Adrenal gland (tissue), 12 donors: ENCODE data around the gene PIGH. TPM values are rescaled to one million over a fixed set of nuclear protein-coding genes. Genes with fewer than 3 reads are reported as not detected.
"Not testable (repeated sequence)": the region's sequence is repeated elsewhere in the genome, so short reads cannot be mapped to it uniquely, and the experiment has no call there.

Experiments
- DNase-seq, 7 donors: peaks; one replicate each; pipeline ENCODE4 v3.0.0-alpha.2; 2019 to 2020
- H3K27ac ChIP-seq, 5 donors: fragments of 200-600 bp; sonication (generic) in 4 of 5; 1 replicate in 3 of 5; 2 replicates in 2 of 5; pipeline versions ENCODE4 v1.5.1 to v1.8.0; 2016 to 2020; ENCODE audit warnings: mild to moderate bottlenecking in 1 of 5
- H3K27me3 ChIP-seq: fragments of 200-600 bp; 2 replicates; pipeline ENCODE4 v1.8.0; 2021
- H3K36me3 ChIP-seq, 2 donors: fragments of 200-600 bp; replicated peaks in 1 of 2; 1 replicate in 1 of 2; 2 replicates in 1 of 2; pipeline versions ENCODE4 v1.5.1 to v1.8.0; 2018 to 2022
- H3K4me1 ChIP-seq, 2 donors: fragments of 200-600 bp; replicated peaks in 1 of 2; 1 replicate in 1 of 2; 2 replicates in 1 of 2; pipeline versions ENCODE4 v1.5.1 to v1.8.0; 2018 to 2021
- H3K4me3 ChIP-seq, 4 donors: fragments of 200-600 bp; sonication (generic) in 3 of 4; one replicate each; pipeline ENCODE4 v1.5.1; 2016 to 2018
- H3K9me3 ChIP-seq, 3 donors: fragments of 200-600 bp; sonication (generic) in 1 of 3; replicated peaks in 1 of 3; 1 replicate in 2 of 3; 2 replicates in 1 of 3; pipeline versions ENCODE4 v1.5.1 to v1.8.0; 2016 to 2021
- CTCF ChIP-seq, 6 experiments: fragments of 450-650 bp in 4 of 6; fragments of 200-600 bp in 2 of 6; sonication (generic) in 1 of 6; IDR thresholded peaks; 1 replicate in 5 of 6; 2 replicates in 1 of 6; pipeline versions ENCODE4 v1.5.1 to v1.8.0; 2016 to 2021; ENCODE audit warnings: antibody characterized with exemption in 6 of 6, mild to moderate bottlenecking in 2 of 6, moderate library complexity in 1 of 6
- POLR2A ChIP-seq, 2 donors: fragments of 450-650 bp; IDR thresholded peaks; one replicate each; pipeline ENCODE4 v1.6.1; 2017; ENCODE audit warnings: antibody characterized with exemption in 2 of 2, mild to moderate bottlenecking in 2 of 2, moderate library complexity in 1 of 2
- WGBS, 4 donors: extraction: QIAGEN DNeasy Blood & Tissue Kit in 2 of 4; methylation state at CpG; one replicate each; pipeline versions ENCODE4 v1.1.5 to v1.1.7; 2013 to 2017; 5-methylcytosine and 5-hydroxymethylcytosine counted together
- intact Hi-C, 2 donors: fragments of 100-400 bp; cut with DNase I; formaldehyde crosslinking; loops; one replicate each; pipeline versions ENCODE4 v1.14.1 to v1.15.0; 2022 to 2023
- polyA plus RNA-seq, 3 donors: library from polyadenylated mRNA; stranded (reverse); fragments of 200-250 nt in 2 of 3; fragments of 350-450 nt in 1 of 3; fragmentation: Illumina TruSeq in 1 of 3; extraction: RNeasy Lipid Tissue Mini Kit (QIAGEN cat#74804) in 1 of 3; gene quantifications; one replicate each; pipeline ENCODE4 v1.2.3, GENCODE V29; 2013 to 2014
- small RNA-seq, 2 donors: library from RNA; depleted of rRNA; stranded (forward); fragments of <200 nt; gene quantifications; one replicate each; pipeline ENCODE3, GENCODE V24; 2016
- total RNA-seq, 9 donors: library from RNA; depleted of rRNA in 4 of 9; stranded (reverse); fragments of >200 nt in 4 of 9; fragments of 120-200 nt in 1 of 9; fragmentation: NEBNext Ultra II Directional in 1 of 9; extraction: Animal tissue kit (Norgen Biotek cat#: 25700) in 1 of 9; gene quantifications; one replicate each; pipeline versions ENCODE4 v1.1.0 to v1.2.4, GENCODE V29; 2013 to 2023
- donor health status: healthy with polysubstance abuse.
- donor health status: Bipolar disorder and iron deficiency.
- donor health status: DM: yes; HTN: yes; CAD: no.
- donor health status: DM: no; HTN: no; CAD: no.
- donor health status: DM: no; HTN: no; CAD: no.
- donor health status: DM: yes; HTN: yes; CAD: no.

The PIGH gene
- total and polyA plus RNA-seq, 12 donors, result 41.5 to 79.1 (median 50.7) TPM

DNA sequence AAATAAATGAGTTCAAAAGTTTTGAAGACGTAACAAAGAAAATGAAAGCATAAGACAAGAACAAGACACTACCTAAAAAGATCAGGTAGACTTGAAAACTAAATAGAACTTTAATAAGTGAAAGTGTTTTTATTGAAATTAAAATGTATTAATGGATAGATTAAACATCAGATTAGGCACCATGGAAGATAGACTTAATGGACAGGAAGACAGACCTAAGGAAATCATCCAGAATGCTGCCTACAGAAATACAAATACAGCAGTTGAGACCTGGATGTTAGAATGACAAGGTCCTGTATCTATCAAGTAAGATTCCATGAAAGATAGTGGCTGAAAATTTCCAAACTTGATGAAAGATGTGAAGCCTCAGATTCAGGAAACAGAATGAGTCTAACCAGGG lies 55.5 kb downstream of the PIGH start:
- H3K4me3 ChIP-seq, result no peak overlapping the region
- WGBS, 4 donors, result 95 to 98% (median 98%) methylated on average over 1 of the region's 1 CpG

GRCh38 chr14:67542620-67543019 lies 57.4 kb downstream of the PIGH start:
- 83 to 97% (median 95%) methylated on average over 13 of the region's 13 CpGs for WGBS, 4 donors
- DNase-seq, intact Hi-C loops, H3K9me3 ChIP-seq, H3K36me3 ChIP-seq, H3K27ac ChIP-seq, H3K27me3 ChIP-seq, H3K4me3 ChIP-seq: not testable (repeated sequence)
- peaks cover 0 to 18% of the 10 kb centered on the region in 2 donors for H3K4me1 ChIP-seq

More for the DNA sequence above, 55.5 kb downstream of the PIGH start:
- Histone ChIP-seq H3K27me3 (no peaks in the 10 kb centered on the region), H3K27ac (no peak overlapping the region), H3K9me3 (no peaks in the 10 kb centered on the region), H3K36me3 (no peaks in the 10 kb centered on the region), H3K4me1 (peaks cover 0 to 7% of the 10 kb centered on the region in 2 donors)
- DNase-seq, result no peak
- TF ChIP-seq CTCF (IDR thresholded peaks at IDR 0.05) (no peak), POLR2A (IDR thresholded peaks at IDR 0.05) (no peak)
- intact Hi-C loops, result no loop called here

DNA sequence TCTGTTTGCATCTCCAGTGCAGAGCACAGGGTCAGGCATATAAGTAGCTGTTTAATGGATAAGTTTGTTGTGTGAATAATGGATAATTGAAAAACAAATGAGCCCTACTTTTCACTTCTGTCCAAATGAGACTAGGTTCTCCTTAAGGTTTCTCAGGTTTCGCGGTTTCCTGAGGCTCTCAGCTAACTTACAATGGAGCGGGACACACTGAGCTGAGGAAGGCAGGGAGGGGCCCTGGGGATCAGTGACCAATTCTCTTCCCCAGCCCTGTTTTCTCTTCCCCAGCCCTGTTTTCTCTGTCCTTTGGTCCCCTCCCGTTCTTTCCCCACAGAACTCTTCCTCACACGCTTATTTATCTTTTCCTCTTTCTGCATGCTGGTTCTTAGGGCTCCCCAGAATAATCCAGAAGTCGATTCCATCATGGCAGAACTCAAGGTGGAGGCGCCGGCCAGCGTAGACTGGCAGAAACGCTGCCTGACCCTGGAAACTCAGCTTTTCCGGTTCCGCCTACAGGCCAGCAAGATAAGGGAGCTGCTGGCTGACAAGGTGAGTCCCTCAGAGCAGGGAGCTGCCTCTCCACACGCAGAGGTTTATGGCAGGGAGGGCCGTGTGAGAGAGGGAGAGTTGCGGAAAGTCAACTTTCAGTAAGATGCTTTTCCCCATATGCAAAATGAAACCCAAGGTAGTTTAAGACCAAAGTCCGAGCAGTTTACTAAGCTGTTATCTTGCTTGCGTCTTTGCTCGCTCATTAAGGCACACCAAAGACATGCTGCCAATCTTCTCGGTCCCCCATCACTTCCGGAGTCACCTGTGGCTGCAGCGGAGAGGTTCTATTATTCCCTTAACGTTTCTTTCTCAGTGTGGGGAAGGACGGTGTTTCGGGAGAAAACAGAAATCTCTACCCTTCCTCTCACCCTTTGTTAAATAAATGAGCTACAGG lies 58.4 kb downstream of the PIGH start:
- peak in 2 of 6 experiments; percentile 10 to 19 for TF ChIP-seq CTCF (IDR thresholded peaks at IDR 0.05)
- peak in 1 of 2 donors; percentile 61 for TF ChIP-seq POLR2A (IDR thresholded peaks at IDR 0.05)

More for the DNA sequence above, 58.4 kb downstream of the PIGH start:
- H3K4me3 ChIP-seq, result peak overlapping the region in 1 of 4 donors; percentile 42
- H3K27ac ChIP-seq, result peak overlapping the region in 2 of 5 donors; percentile 61 to 62
- H3K9me3 ChIP-seq, result no peaks in the 10 kb centered on the region
- peaks cover 0 to 19% of the 10 kb centered on the region in 2 donors for H3K4me1 ChIP-seq
- H3K36me3 ChIP-seq, result no peaks in the 10 kb centered on the region
- peak; percentile 58 to 83 (median 74) for DNase-seq
- no peaks in the 10 kb centered on the region for H3K27me3 ChIP-seq
- intact Hi-C loops, result no loop called here
- WGBS, 4 donors, result 32 to 36% (median 34%) methylated on average over 24 of the region's 24 CpGs

Small RNAs within 50 kb of the gene (small RNA-seq; reads per million reads assigned to genes)
- gene AL132640.3 (0 reads per million in 2 donors), gene RF00019 (0 reads per million in 2 donors)

Other genes starting within 250 kb of the PIGH start
- gene ATP6V1D, start 240.5 kb downstream of the PIGH start, total RNA-seq, result 100 to 1,000 TPM; 115 to 338 (median 175) TPM
- 100 to 1,000 TPM in 1 of 3 donors, 10 to 100 TPM in 2; 55.3 to 388 (median 62.5) TPM for gene ATP6V1D, start 240.5 kb downstream of the PIGH start, polyA plus RNA-seq
- gene EIF2S1, start 239.9 kb downstream of the PIGH start, total RNA-seq, result 100 to 1,000 TPM in 2 of 9 donors, 10 to 100 TPM in 7; 41.8 to 162 (median 77.8) TPM
- gene EIF2S1, start 239.9 kb downstream of the PIGH start, polyA plus RNA-seq, result 100 to 1,000 TPM in 1 of 3 donors, 10 to 100 TPM in 2; 15.7 to 260 (median 26.3) TPM
- 100 to 1,000 TPM in 2 of 9 donors, 10 to 100 TPM in 7; 19.6 to 384 (median 49.4) TPM for gene PLEK2, start 188.1 kb downstream of the PIGH start, total RNA-seq
- 100 to 1,000 TPM in 1 of 3 donors, 10 to 100 TPM in 2; 35.8 to 339 (median 77.8) TPM for gene PLEK2, start 188.1 kb downstream of the PIGH start, polyA plus RNA-seq
- gene TMEM229B, start 111.5 kb downstream of the PIGH start, total RNA-seq, result 10 to 100 TPM; 25.7 to 63.9 (median 40.1) TPM
- 10 to 100 TPM in 2 of 3 donors, 1 to 10 TPM in 1; 5.7 to 31.9 (median 12.0) TPM for gene TMEM229B, start 111.5 kb downstream of the PIGH start, polyA plus RNA-seq
- gene PLEKHH1, start 67.0 kb downstream of the PIGH start, total RNA-seq, result 10 to 100 TPM in 8 of 9 donors, 1 to 10 TPM in 1; 8.3 to 30.6 (median 19.4) TPM
- gene PLEKHH1, start 67.0 kb downstream of the PIGH start, polyA plus RNA-seq, result 10 to 100 TPM; 19.3 to 50.4 (median 28.0) TPM
- 10 to 100 TPM in 2 of 9 donors, 1 to 10 TPM in 7; 2.5 to 45.4 (median 4.5) TPM for gene ARG2, start 19.7 kb upstream of the PIGH start, total RNA-seq
- 10 to 100 TPM in 1 of 3 donors, 1 to 10 TPM in 2; 3.2 to 11.7 (median 4.5) TPM for gene ARG2, start 19.7 kb upstream of the PIGH start, polyA plus RNA-seq
- gene VTI1B, start 74.4 kb upstream of the PIGH start, total RNA-seq, result 100 to 1,000 TPM in 3 of 9 donors, 10 to 100 TPM in 6; 52.2 to 108 (median 86.8) TPM
- gene VTI1B, start 74.4 kb upstream of the PIGH start, polyA plus RNA-seq, result 10 to 100 TPM; 54.6 to 79.3 (median 68.0) TPM
- 100 to 1,000 TPM in 3 of 9 donors, 10 to 100 TPM in 6; 73.1 to 309 (median 81.9) TPM for gene RDH11, start 95.5 kb upstream of the PIGH start, total RNA-seq
- gene RDH11, start 95.5 kb upstream of the PIGH start, polyA plus RNA-seq, result 100 to 1,000 TPM in 1 of 3 donors, 10 to 100 TPM in 2; 49.1 to 282 (median 58.9) TPM
- 100 to 1,000 TPM in 1 of 9 donors, 10 to 100 TPM in 2, 1 to 10 TPM in 6; 1.1 to 192 (median 2.3) TPM for gene RDH12, start 101.6 kb upstream of the PIGH start, total RNA-seq
- 10 to 100 TPM in 1 of 3 donors, 1 to 10 TPM in 2; 1.0 to 24.8 (median 3.5) TPM for gene RDH12, start 101.6 kb upstream of the PIGH start, polyA plus RNA-seq
- gene ZFYVE26, start 216.3 kb upstream of the PIGH start, total RNA-seq, result 10 to 100 TPM; 19.6 to 33.6 (median 26.0) TPM
- 10 to 100 TPM in 2 of 3 donors, 1 to 10 TPM in 1; 6.6 to 14.0 (median 13.4) TPM for gene ZFYVE26, start 216.3 kb upstream of the PIGH start, polyA plus RNA-seq
- gene RAD51B, start 219.5 kb upstream of the PIGH start, total RNA-seq, result 10 to 100 TPM in 7 of 9 donors, 1 to 10 TPM in 2; 3.3 to 24.6 (median 13.8) TPM
- 1 to 10 TPM; 2.3 to 5.3 (median 3.1) TPM for gene RAD51B, start 219.5 kb upstream of the PIGH start, polyA plus RNA-seq